H1 (cell line): ENCODE data around the gene SLC39A11. TPM values are rescaled to one million over a fixed set of nuclear protein-coding genes. Genes with fewer than 3 reads are reported as not detected.

Experiments
- CTCF ChIA-PET: fragments of 300-600 bp; sonication (Branson Sonifier 250); formaldehyde crosslinking; loops from one replicate; lab custom pipeline; 2021; ENCODE audit not compliant: partially characterized antibody; lab: Charles Lee
- POLR2A ChIA-PET: fragments of 300-600 bp; sonication (Branson Sonifier 250); formaldehyde crosslinking; loops from one replicate; lab custom pipeline; 2021; ENCODE audit warnings: inconsistent platforms; ENCODE audit not compliant: partially characterized antibody; lab: Charles Lee
- DNase-seq, 2 experiments: peaks; one replicate each; pipeline versions ENCODE4 v3.0.0 to v3.0.0-alpha.2; 2010 to 2022; ENCODE audit warnings: low spot score in 2 of 2, low read depth in 1 of 2, mixed read lengths in 1 of 2
- FAIRE-seq: peaks from 2 replicates; lab custom pipeline; 2011; peaks lifted over from hg19 to GRCh38; lab: Jason Lieb, UNC
- H2AFZ ChIP-seq: 2 replicates; pipeline ENCODE4 v1.8.1; 2012; ENCODE audit warnings: low read length, inconsistent platforms
- H2AK5ac ChIP-seq: 2 replicates; pipeline ENCODE4 v1.6.1; 2013; ENCODE audit warnings: low read depth, low read length
- H2BK120ac ChIP-seq: replicated peaks from 2 replicates; pipeline ENCODE3; 2013; ENCODE audit warnings: low read depth, low read length, inconsistent platforms
- H2BK12ac ChIP-seq: 2 replicates; pipeline ENCODE4 v1.6.1; 2013; ENCODE audit warnings: low read depth, low read length
- H2BK15ac ChIP-seq: 2 replicates; pipeline ENCODE4 v1.6.1; 2013; ENCODE audit warnings: low read length
- H2BK20ac ChIP-seq: 2 replicates; pipeline ENCODE4 v1.6.1; 2013; ENCODE audit warnings: low read length
- H2BK5ac ChIP-seq: 2 replicates; pipeline ENCODE4 v1.6.1; 2013; ENCODE audit warnings: low read depth, low read length
- H3K14ac ChIP-seq: 2 replicates; pipeline ENCODE4 v1.6.1; 2013; ENCODE audit warnings: inconsistent platforms; ENCODE audit not compliant: insufficient read length
- H3K18ac ChIP-seq: 2 replicates; pipeline ENCODE4 v1.6.1; 2013; ENCODE audit warnings: low read length; ENCODE audit errors: extremely low read depth
- H3K23ac ChIP-seq: 2 replicates; pipeline ENCODE4 v1.6.1; 2013; ENCODE audit warnings: inconsistent platforms; ENCODE audit not compliant: insufficient read length
- H3K23me2 ChIP-seq: 2 replicates; pipeline ENCODE4 v1.6.1; 2013; ENCODE audit warnings: low read depth, low read length
- H3K27ac ChIP-seq: 2 replicates; pipeline ENCODE4 v1.6.1; 2011; ENCODE audit warnings: low read depth, low read length, inconsistent platforms
- H3K27me3 ChIP-seq, 4 experiments: replicated peaks in 1 of 4; 1 replicate in 1 of 4; 2 replicates in 3 of 4; pipeline versions ENCODE4 v1.6.1 to v1.8.1; 2011 to 2013; ENCODE audit warnings: low read length in 3 of 4, mild to moderate bottlenecking in 3 of 4, inconsistent platforms in 2 of 4, mixed read lengths in 2 of 4, moderate library complexity in 1 of 4; ENCODE audit not compliant: control insufficient read depth in 3 of 4, insufficient read depth in 3 of 4; ENCODE audit errors: extremely low read depth in 1 of 4
- H3K36me3 ChIP-seq, 4 experiments: 2 replicates each; pipeline versions ENCODE4 v1.6.1 to v1.8.1; 2011 to 2013; ENCODE audit warnings: mild to moderate bottlenecking in 4 of 4, low read length in 3 of 4, moderate library complexity in 2 of 4, control low read depth in 1 of 4, inconsistent platforms in 1 of 4; ENCODE audit not compliant: insufficient read depth in 4 of 4, control insufficient read depth in 2 of 4
- H3K4ac ChIP-seq: replicated peaks from 2 replicates; pipeline ENCODE3; 2013; ENCODE audit warnings: low read length, low read depth, mixed read lengths, inconsistent platforms; ENCODE audit not compliant: insufficient read length
- H3K4me1 ChIP-seq, 4 experiments: replicated peaks in 1 of 4; 1 replicate in 1 of 4; 2 replicates in 3 of 4; pipeline versions ENCODE4 v1.6.1 to v1.8.1; 2011 to 2013; ENCODE audit warnings: low read length in 3 of 4, inconsistent platforms in 2 of 4, mixed read lengths in 1 of 4; ENCODE audit not compliant: insufficient read depth in 4 of 4, control insufficient read depth in 3 of 4
- H3K4me2 ChIP-seq, 2 experiments: 2 replicates each; pipeline versions ENCODE4 v1.6.1 to v1.8.1; 2011 to 2013; ENCODE audit warnings: low read depth in 2 of 2, low read length in 2 of 2, control low read depth in 1 of 2, inconsistent platforms in 1 of 2, mild to moderate bottlenecking in 1 of 2; ENCODE audit not compliant: insufficient read depth in 1 of 2
- H3K4me3 ChIP-seq, 4 experiments: fragments of 200-600, 300-600 bp in 1 of 4; sonication (generic), shearing (Covaris generic), sonication (Bioruptor Twin) in 1 of 4; 2 replicates each; pipeline versions ENCODE4 v1.5.1 to v1.8.1; 2011 to 2016; ENCODE audit warnings: low read length in 4 of 4, low read depth in 3 of 4, control low read depth in 2 of 4, inconsistent platforms in 2 of 4, mild to moderate bottlenecking in 2 of 4, mixed read lengths in 1 of 4, moderate library complexity in 1 of 4; ENCODE audit not compliant: insufficient read depth in 2 of 4; ENCODE audit errors: extremely low read depth in 1 of 4
- H3K56ac ChIP-seq: replicated peaks from 2 replicates; pipeline ENCODE3; 2013; ENCODE audit warnings: low read depth, mild to moderate bottlenecking, mixed read lengths, low read length, inconsistent platforms; ENCODE audit not compliant: insufficient read length
- H3K79me1 ChIP-seq: 2 replicates; pipeline ENCODE4 v1.6.1; 2013; ENCODE audit warnings: low read depth, low read length, control low read depth
- H3K79me2 ChIP-seq, 2 experiments: 2 replicates each; pipeline versions ENCODE4 v1.6.1 to v1.8.1; 2012 to 2013; ENCODE audit warnings: low read length in 2 of 2, mild to moderate bottlenecking in 2 of 2, inconsistent platforms in 1 of 2; ENCODE audit not compliant: insufficient read depth in 2 of 2, control insufficient read depth in 1 of 2
- H3K9ac ChIP-seq, 4 experiments: replicated peaks in 1 of 4; 1 replicate in 1 of 4; 2 replicates in 3 of 4; pipeline versions ENCODE4 v1.6.1 to v1.8.1; 2011 to 2013; ENCODE audit warnings: low read depth in 3 of 4, low read length in 3 of 4, control low read depth in 2 of 4, mild to moderate bottlenecking in 2 of 4, moderate library complexity in 2 of 4, inconsistent platforms in 1 of 4; ENCODE audit errors: extremely low read depth in 1 of 4
- H3K9me3 ChIP-seq, 2 experiments: 2 replicates each; pipeline versions ENCODE4 v1.6.1 to v1.8.1; 2012 to 2013; ENCODE audit warnings: mild to moderate bottlenecking in 2 of 2, moderate library complexity in 2 of 2, control low read depth in 1 of 2, inconsistent platforms in 1 of 2, low read depth in 1 of 2, low read length in 1 of 2, mixed read lengths in 1 of 2; ENCODE audit not compliant: insufficient read depth in 2 of 2
- H4K20me1 ChIP-seq, 2 experiments: replicated peaks in 1 of 2; 2 replicates each; pipeline versions ENCODE3 to v1.8.1; 2011 to 2013; ENCODE audit warnings: inconsistent platforms in 2 of 2, low read length in 2 of 2, mild to moderate bottlenecking in 1 of 2; ENCODE audit not compliant: insufficient read depth in 2 of 2, control insufficient read depth in 1 of 2
- H4K5ac ChIP-seq: 2 replicates; pipeline ENCODE4 v1.6.1; 2013; ENCODE audit warnings: low read length, low read depth, mixed read lengths, inconsistent platforms; ENCODE audit not compliant: insufficient read length
- H4K8ac ChIP-seq: 2 replicates; pipeline ENCODE4 v1.8.0; 2013; ENCODE audit warnings: mild to moderate bottlenecking, moderate library complexity, low read length, inconsistent platforms; ENCODE audit not compliant: insufficient read depth; ENCODE audit errors: extremely low read depth
- H4K91ac ChIP-seq: replicated peaks from 2 replicates; pipeline ENCODE3; 2013; ENCODE audit warnings: low read length, mixed read lengths, inconsistent platforms; ENCODE audit not compliant: insufficient read length
- ATF2 ChIP-seq: IDR thresholded peaks from 2 replicates; pipeline ENCODE4 v1.6.1; 2012; ENCODE audit warnings: low read length, inconsistent platforms
- BRCA1 ChIP-seq: IDR thresholded peaks from 2 replicates; pipeline ENCODE4 v1.6.1; 2012; ENCODE audit warnings: low read depth, low read length, improper control_type of control experiment
- CHD2 ChIP-seq: IDR thresholded peaks from 2 replicates; pipeline ENCODE4 v1.6.1; 2012; ENCODE audit warnings: low read length, improper control_type of control experiment
- CTBP2 ChIP-seq: IDR thresholded peaks from 2 replicates; pipeline ENCODE4 v1.7.0; 2011; ENCODE audit warnings: borderline replicate concordance, mild to moderate bottlenecking, moderate library complexity, mixed read lengths, low read length; ENCODE audit not compliant: insufficient read depth, insufficient read length
- EZH2 ChIP-seq: fragments of 200-600 bp; sonication (generic); IDR thresholded peaks from 2 replicates; pipeline ENCODE4 v1.7.1; 2012; ENCODE audit warnings: low read depth, mild to moderate bottlenecking, moderate library complexity, low read length, inconsistent platforms; ENCODE audit not compliant: severe bottlenecking
- FOSL1 ChIP-seq: IDR thresholded peaks from 2 replicates; pipeline ENCODE4 v1.6.1; 2011; ENCODE audit warnings: mild to moderate bottlenecking, low read depth, low read length, moderate library complexity; ENCODE audit not compliant: insufficient read depth
- HDAC2 ChIP-seq, 2 experiments: fragments of 300-600 bp in 1 of 2; sonication (generic) in 1 of 2; IDR thresholded peaks; 2 replicates each; pipeline ENCODE4 v1.6.1; 2011 to 2012; ENCODE audit warnings: low read depth in 2 of 2, low read length in 2 of 2, mild to moderate bottlenecking in 2 of 2, moderate library complexity in 2 of 2, borderline replicate concordance in 1 of 2, inconsistent platforms in 1 of 2
- JUND ChIP-seq: IDR thresholded peaks from 2 replicates; pipeline ENCODE4 v1.6.1; 2011; ENCODE audit warnings: mild to moderate bottlenecking, improper control_type of control experiment, low read length
- SIX5 ChIP-seq: IDR thresholded peaks from 2 replicates; pipeline ENCODE4 v1.6.1; 2011; ENCODE audit warnings: mild to moderate bottlenecking, low read depth, low read length
- SP4 ChIP-seq: IDR thresholded peaks from 2 replicates; pipeline ENCODE4 v1.6.1; 2012; ENCODE audit warnings: low read length, inconsistent platforms
- TAF1 ChIP-seq: IDR thresholded peaks from 2 replicates; pipeline ENCODE4 v1.6.1; 2011; ENCODE audit warnings: mild to moderate bottlenecking, low read depth, low read length
- TCF12 ChIP-seq: IDR thresholded peaks from 2 replicates; pipeline ENCODE4 v1.6.1; 2011; ENCODE audit warnings: low read depth, mild to moderate bottlenecking, low read length
- WGBS, 2 experiments: shearing (Covaris generic) in 1 of 2; methylation state at CpG; one replicate each; pipeline versions ENCODE4 v1.1.6 to v1.1.7; 2013 to 2015; ENCODE audit warnings: low lambda C conversion rate in 2 of 2, mixed read lengths in 2 of 2, inconsistent platforms in 1 of 2, low coverage in 1 of 2, missing lambda C conversion rate in 1 of 2; ENCODE audit not compliant: insufficient replicate concordance in 2 of 2, insufficient coverage in 1 of 2, insufficient read length in 1 of 2; ENCODE audit errors: extremely low coverage in 1 of 2, missing lambda C conversion rate in 1 of 2; 5-methylcytosine and 5-hydroxymethylcytosine counted together
- polyA plus RNA-seq, 7 experiments: library from polyadenylated mRNA; depleted of rRNA in 3 of 7; stranded (reverse) in 5 of 7; unstranded in 2 of 7; fragments of >200 nt in 5 of 7; fragments of 200-250 nt in 2 of 7; gene quantifications; 1 replicate in 5 of 7; 2 replicates in 1 of 7; 4 replicates in 1 of 7; pipeline versions ENCODE4 v1.2.1 to v1.2.3, GENCODE V29; 2011 to 2013; ENCODE audit warnings: missing spikeins in 2 of 7, mixed read lengths in 2 of 7
- total RNA-seq: library from RNA; stranded (reverse); fragmentation: NEBNext Ultra II Directional; extraction: Animal tissue kit (Norgen Biotek cat#: 25700); gene quantifications from 2 replicates; pipeline ENCODE4 v1.2.1, GENCODE V29; 2021

Gene SLC39A11
- total and polyA plus RNA-seq, 2 of the 8 experiments (the other 6 are each of a cell fraction or from before 2014, with no cell fraction given), result 12.2 to 19.6 TPM

DNA sequence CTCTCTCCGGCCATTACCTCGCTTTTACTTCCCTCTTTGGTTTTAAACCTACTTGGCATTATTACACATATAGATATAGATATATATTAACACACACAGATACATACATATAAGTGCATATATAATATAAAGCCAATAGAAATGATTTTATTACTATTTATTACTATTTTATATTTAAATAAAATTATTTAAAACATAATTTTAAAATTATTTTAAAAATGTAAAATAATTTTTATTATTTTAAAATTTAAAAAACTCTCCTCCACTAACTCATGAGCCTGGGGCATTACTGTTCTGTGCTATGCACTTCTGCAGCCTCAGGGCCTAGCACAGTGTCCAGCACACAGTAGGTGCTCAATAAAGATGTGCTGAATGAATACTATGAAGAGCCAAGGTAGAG lies 200.9 kb downstream of the SLC39A11 start (continued):
- TF ChIP-seq SIX5, result no peak

GRCh38 chr17:72890711-72891110 lies 201.8 kb downstream of the SLC39A11 start:
- Histone ChIP-seq H2BK15ac (no peak overlapping the region), H2AFZ (no peak overlapping the region), H2BK5ac (no peak overlapping the region), H3K18ac (no peak overlapping the region), H3K4me2 (no peak overlapping the region), H3K14ac (no peak overlapping the region), H3K27me3 (no peaks in the 10 kb centered on the region), H3K56ac (no peak overlapping the region), H3K27ac (no peak overlapping the region), H3K9ac (no peak overlapping the region), H4K8ac (no peak overlapping the region), H2BK12ac (no peak overlapping the region), H3K4me3 (no peak overlapping the region), H2BK20ac (no peak overlapping the region), H3K23ac (no peak overlapping the region), H3K23me2 (no peaks in the 10 kb centered on the region), H2BK120ac (no peak overlapping the region), H3K9me3 (no peaks in the 10 kb centered on the region), H4K91ac (no peak overlapping the region), H3K4me1 (no peaks in the 10 kb centered on the region), H3K4ac (no peak overlapping the region), H3K79me1 (no peaks in the 10 kb centered on the region), H2AK5ac (no peak overlapping the region), H4K5ac (no peak overlapping the region), H4K20me1 (no peaks in the 10 kb centered on the region), H3K79me2 (no peaks in the 10 kb centered on the region), H3K36me3 (no peaks in the 10 kb centered on the region)
- POLR2A ChIA-PET, result no interaction called here
- FAIRE-seq (no peak), DNase-seq (no peak)
- CTCF ChIA-PET, result no interaction called here
- WGBS, 2 experiments, result 92% methylated on average over 2 of the region's 2 CpGs; no CpG with 5 or more reads in 1 of the 2 experiments
- TF ChIP-seq TAF1, result no peak
- TF ChIP-seq SP4, result no peak
- no peak for TF ChIP-seq JUND
- TF ChIP-seq CHD2, result no peak
- no peak for TF ChIP-seq EZH2
- TF ChIP-seq TCF12, result no peak
- no peak for TF ChIP-seq CTBP2
- TF ChIP-seq HDAC2 (IDR thresholded peaks at IDR 0.05; ENCODE audit: borderline replicate concordance in 1 of 2, low read depth in 2 of 2, low read length in 2 of 2), result no peak
- TF ChIP-seq FOSL1, result no peak
- no peak for TF ChIP-seq ATF2
- no peak for TF ChIP-seq BRCA1
